ENCODE results near the gene GTPBP6. TPM values are rescaled to one million over a fixed set of nuclear protein-coding genes. Genes with fewer than 3 reads are reported as not detected.
A peak's percentile ranks its signal among the peaks of the same experiment; 100 is the strongest.

Gene GTPBP6
- total RNA-seq, 2 experiments from 2014 or later: 46.2 to 46.7 TPM

DNA sequence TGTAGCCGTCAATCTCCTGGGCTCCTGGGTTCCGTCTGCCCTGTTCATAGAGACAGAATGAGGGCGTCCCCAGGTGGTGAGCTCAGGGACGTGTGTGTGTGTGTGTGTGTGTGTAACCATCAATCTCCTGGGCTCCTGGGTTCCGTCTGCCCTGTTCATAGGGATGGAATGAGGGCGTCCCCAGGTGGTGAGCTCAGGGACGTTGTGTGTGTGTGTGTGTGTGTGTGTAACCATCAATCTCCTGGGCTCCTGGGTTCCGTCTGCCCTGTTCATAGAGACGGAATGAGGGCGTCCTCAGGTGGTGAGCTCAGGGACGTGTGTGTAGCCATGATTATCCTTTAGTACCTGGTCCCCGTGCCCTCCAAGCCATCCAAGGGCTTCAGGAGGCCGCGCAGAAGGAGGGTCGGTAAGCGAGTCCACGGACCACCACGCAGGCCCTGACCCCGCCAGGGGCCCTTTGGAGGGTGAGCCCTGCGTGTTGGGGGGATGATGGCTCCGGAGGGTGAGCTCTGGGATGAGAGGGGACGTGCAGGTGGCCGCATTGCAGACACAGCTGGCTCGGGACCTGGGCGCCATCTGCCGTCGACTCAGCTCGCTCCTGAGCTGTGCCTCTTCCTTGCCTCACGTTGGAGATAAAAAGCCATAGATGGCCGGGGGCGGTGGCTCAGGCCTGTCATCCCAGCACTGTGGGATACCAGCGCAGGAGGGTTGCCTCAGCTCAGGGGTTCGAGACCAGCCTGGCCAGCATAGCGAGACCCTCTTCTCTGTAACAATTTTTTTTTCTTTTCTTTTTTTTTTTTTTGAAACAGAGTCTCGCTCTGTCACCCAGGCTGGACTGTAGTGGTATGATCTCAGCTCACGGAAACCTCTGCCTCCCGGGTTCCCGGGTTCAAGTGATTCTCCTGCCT, 5.4 kb upstream of the GTPBP6 start:
- Mint-ChIP-seq H3K4me3 (no peak overlapping the region), H3K9me3 (no peaks in the 10 kb centered on the region), H3K27me3 (peaks cover 3% of the 10 kb centered on the region), H3K36me3 (ENCODE audit: low read depth) (no peaks in the 10 kb centered on the region), H3K4me1 (peaks cover 19% of the 10 kb centered on the region), H3K27ac (no peak overlapping the region)
- POLR2A ChIA-PET: no interaction called here
- no peak for DNase-seq
- CTCF ChIA-PET: no interaction called here

DNA sequence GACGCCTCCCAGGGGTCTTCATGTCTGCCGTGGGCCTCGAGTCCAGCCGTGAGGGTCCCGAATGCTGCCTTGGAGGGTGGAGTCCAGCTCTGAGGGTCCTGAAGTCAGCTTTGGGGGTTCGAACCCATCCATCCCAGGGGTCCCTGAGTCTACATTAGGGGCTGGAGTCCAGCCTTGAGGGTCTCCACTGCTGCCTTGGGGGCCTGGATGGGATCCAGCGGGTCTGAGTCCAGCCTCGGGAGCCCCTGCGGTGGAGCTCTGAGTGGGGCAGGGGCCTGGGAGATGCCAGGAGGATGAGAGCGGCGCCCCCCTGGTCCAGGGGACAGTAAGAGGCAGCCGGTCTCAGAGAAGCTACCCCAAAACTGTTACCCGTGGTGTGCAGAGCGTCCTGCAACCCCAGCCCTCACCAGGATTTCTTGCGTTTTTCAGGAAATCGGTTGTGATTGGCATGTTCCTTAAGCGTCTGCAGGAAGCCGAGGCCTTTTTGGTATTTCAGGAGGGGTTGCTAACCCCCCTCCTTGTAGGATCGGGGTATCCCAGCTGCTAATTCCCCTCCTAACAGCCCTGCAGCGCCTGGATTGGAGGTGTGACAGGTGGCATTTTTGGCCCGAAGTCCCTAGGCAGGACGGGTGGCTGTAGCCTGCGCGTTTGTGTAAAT, 1.7 kb upstream of the GTPBP6 start:
- H3K36me3 Mint-ChIP-seq (ENCODE audit: low read depth): no peaks in the 10 kb centered on the region
- ChIA-PET CTCF (no interaction called here), POLR2A (no interaction called here)
- H3K9me3 Mint-ChIP-seq: no peaks in the 10 kb centered on the region
- peak overlapping the region; percentile 79 for H3K4me3 Mint-ChIP-seq
- H3K4me1 Mint-ChIP-seq: peaks cover 28% of the 10 kb centered on the region
- peak overlapping the region; percentile 69 for H3K27ac Mint-ChIP-seq
- peaks cover 3% of the 10 kb centered on the region for H3K27me3 Mint-ChIP-seq
- no peak for DNase-seq

DNA sequence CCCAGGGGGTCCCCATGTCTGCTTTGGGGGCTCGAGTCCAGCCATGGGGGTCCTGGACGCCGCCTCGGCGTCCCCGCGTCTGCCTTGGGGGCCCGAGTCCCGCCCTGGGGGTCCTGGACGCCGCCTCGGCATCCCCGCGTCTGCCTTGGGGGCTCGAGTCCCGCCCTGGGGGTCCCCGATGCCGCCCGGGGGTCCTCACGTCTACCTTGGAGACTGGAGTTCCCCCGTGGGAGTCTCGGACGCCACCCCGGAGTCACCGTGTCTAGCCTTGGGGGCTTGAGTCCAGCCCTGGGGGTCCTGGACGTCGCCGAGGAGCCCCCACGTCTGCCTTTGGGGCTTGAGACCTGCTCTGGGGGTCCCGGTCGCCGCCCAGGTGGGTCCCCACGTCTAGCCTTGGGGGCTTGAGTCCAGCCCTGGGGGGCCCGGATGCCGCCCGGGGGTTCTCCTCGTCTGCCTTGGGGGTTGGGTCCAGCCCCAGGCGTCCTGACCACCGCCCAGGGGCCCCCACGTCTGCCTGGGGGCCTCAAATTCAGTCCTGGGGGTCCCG, 1.1 kb upstream of the GTPBP6 start:
- CTCF ChIA-PET: no interaction called here

DNA sequence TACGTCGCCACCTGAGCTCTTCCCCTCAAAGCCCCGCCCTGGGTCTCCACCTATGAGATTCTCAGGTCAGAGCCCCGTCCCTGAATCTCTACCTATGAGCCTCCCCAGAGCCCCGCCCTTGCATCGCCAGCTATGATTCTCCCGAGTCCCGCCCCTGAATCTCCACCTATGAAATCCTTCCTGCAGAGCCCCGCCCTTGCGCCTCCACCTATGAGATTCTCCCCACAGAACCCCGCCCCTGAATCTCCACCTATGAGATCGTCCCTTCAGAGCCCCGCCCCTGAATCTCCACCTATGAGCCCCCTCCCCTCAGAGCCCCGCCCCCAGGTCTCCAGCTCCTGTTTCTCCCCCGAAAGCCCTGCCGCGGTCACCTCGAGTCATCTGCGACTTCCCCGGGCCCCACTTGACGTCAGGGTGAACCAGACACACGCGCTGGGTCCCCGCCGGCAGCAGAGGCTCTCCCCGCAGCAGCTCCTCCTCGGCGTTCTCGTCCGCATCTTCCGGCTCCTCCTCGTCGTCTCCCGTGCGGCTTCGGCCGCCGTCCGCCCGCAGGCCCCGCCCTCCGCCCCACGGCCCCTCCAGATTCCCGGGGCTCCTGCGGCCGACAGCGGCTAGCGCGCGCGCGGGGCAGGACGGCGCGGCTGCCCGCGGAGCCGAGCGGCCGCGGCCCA, 393 bp downstream of the GTPBP6 start:
- ChIA-PET CTCF (no interaction called here), POLR2A (no interaction called here)
- Mint-ChIP-seq H3K4me3 (peak overlapping the region; percentile 86), H3K9me3 (no peaks in the 10 kb centered on the region), H3K27me3 (peaks cover 3% of the 10 kb centered on the region), H3K36me3 (ENCODE audit: low read depth) (peaks cover 10% of the 10 kb centered on the region), H3K27ac (peak overlapping the region; percentile 98), H3K4me1 (peaks cover 23% of the 10 kb centered on the region)
- DNase-seq: peak; percentile 99

More for the DNA sequence above, 1.1 kb upstream of the GTPBP6 start:
- no peaks in the 10 kb centered on the region for H3K36me3 Mint-ChIP-seq (ENCODE audit: low read depth)
- peaks cover 26% of the 10 kb centered on the region for H3K4me1 Mint-ChIP-seq
- H3K4me3 Mint-ChIP-seq: peak overlapping the region; percentile 80
- DNase-seq: peak; percentile 27
- no peaks in the 10 kb centered on the region for H3K9me3 Mint-ChIP-seq
- POLR2A ChIA-PET: no interaction called here
- H3K27me3 Mint-ChIP-seq: peaks cover 3% of the 10 kb centered on the region
- no peak overlapping the region for H3K27ac Mint-ChIP-seq

DNA sequence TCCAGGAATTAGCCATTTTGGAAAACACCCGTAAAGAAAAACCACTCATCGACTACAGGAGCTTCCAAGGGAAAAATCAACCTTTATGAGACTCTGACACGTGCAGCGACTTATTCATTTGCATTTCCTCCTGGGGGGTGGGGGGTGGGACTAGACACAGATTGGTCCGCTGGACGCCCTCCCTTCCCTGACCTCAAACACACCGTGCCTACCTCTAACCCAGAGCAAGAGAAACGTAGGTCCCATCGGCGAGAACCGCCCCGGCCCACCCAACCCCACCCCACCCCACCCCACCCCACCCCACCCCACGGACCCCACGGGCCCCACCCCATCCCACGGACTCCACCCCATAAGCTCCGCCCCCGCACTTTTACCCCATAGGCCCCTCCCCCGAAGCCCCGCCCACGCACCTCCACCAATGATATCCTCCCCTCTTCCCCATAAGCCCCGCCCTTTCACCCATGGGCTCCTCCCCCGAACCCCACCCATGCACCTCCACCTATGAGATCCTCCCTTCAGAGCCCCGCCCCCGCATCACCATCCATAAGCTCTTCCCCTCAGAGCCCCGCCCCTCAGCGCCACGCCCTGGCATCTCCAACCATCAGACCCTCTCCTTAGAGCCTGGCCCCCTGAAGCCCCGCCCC, 1.1 kb downstream of the GTPBP6 start:
- CTCF ChIA-PET: no interaction called here
- H3K27me3 Mint-ChIP-seq: peaks cover 2% of the 10 kb centered on the region
- no peak for DNase-seq
- peaks cover 12% of the 10 kb centered on the region for H3K36me3 Mint-ChIP-seq (ENCODE audit: low read depth)
- no peaks in the 10 kb centered on the region for H3K9me3 Mint-ChIP-seq
- H3K4me1 Mint-ChIP-seq: peaks cover 16% of the 10 kb centered on the region
- POLR2A ChIA-PET: no interaction called here
- H3K4me3 Mint-ChIP-seq: peak overlapping the region; percentile 86
- peak overlapping the region; percentile 98 for H3K27ac Mint-ChIP-seq

DNA sequence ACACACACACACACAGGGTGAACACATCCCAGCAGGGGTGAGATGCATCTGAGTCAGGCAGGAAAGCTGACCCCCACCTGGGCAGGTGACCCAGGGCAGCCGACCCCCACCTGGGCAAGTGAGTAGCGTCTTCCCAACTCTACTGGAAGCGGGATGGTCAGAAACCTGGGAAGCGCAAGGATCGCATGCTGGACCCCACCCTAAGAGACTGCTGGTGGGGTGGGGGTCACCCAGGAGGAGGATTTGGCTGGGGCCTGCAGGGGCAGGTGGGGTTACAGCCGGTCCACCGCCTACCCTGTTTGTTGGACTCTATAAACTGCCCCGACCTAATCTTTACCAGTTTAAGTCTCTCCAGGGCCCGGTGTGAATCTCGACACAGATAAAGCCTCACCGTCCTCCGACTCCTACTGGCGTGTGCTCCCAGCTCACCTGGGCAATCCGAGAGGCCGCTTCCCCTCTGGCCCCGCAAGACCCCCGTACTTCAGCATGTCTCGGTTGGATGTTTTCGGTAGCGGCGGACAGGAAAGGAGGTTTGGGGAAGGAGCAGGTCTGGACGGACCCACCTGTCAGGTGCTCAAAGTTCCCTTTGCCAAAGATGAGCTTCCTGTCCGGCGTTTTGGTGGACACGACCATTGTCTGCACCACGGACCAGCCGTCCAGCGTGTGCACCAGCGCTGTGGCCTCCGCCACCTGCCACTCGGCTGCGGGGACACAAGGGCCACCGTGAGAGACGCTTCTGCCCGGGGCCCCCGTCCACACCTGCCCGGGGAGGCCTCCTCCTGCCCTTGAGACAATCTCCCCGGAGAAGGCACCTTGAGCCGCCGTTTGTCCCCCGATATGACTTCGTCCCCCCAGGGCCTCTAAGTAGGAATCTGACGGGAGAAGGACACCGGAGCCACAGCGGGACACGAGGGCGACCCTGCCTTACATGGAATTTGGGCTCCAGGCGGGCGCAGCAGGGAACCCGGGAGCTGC, 2.0 kb downstream of the GTPBP6 start:
- Mint-ChIP-seq H3K9me3 (no peaks in the 10 kb centered on the region), H3K36me3 (ENCODE audit: low read depth) (peaks cover 20% of the 10 kb centered on the region), H3K4me1 (peaks cover 14% of the 10 kb centered on the region), H3K4me3 (peak overlapping the region; percentile 24), H3K27ac (peak overlapping the region; percentile 44), H3K27me3 (no peaks in the 10 kb centered on the region)
- no peak for DNase-seq
- CTCF ChIA-PET: no interaction called here
- POLR2A ChIA-PET: no interaction called here

DNA sequence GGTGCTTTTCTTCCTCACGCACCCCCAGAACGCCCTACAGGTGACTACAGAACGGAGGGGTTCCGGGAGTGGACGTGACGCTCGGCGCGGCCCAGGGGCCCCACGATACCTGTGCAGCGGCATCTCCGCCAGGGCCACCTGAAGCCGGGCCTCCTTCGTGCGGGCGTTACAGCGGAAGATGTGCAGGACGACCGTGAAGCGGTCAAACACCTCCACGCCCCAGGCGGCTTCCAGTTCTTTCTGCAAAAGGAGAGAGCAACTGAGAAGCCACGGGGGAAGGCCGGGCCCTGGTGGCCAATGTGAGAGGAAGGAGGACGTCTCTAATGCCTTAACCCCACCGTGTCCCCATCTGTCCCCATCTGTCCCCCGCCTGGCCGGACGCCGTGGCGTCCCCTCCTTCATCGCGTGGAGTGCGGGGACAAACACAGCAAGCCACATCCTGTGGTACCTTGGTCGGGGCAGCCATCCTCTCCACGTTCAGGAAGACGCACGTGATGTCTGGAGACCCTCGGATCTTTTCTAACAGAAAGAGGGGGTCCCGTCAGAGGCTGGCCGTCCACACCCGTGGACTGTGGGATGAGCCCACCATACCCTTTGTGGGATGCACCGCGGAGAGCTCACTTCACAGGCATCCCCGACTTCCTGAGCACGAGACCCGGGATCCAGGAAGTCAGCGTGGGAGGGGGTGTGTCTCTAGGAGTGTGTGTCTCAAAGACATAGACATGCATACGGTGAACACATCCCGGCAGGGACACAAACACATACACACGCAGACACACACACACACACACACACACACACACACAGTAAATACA, 3.6 kb downstream of the GTPBP6 start:
- ChIA-PET POLR2A (no interaction called here), CTCF (no interaction called here)
- Mint-ChIP-seq H3K4me3 (no peak overlapping the region), H3K4me1 (peaks cover 9% of the 10 kb centered on the region), H3K27me3 (no peaks in the 10 kb centered on the region), H3K9me3 (no peaks in the 10 kb centered on the region), H3K27ac (no peak overlapping the region), H3K36me3 (ENCODE audit: low read depth) (peaks cover 26% of the 10 kb centered on the region)
- DNase-seq: no peak

DNA sequence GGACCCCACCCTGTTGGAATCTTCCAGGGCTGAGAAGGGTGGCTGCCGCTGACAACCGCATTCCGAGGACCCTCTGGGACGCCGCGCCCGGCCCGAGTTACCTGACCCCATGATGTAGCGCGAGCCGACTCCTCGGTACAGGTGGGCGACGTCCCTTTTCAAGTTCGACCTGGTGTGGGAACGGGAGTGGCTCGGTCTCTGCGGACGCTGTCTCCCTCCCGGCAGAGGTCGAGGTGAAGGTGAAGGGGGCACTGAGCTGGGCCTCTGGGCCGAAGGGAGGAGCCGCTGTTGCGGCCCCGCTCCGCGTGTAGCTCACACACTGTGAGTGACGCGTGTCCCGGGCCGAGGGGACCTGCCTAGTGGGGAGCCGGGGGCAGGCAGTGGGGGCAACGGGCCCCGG, 4.5 kb downstream of the GTPBP6 start:
- POLR2A ChIA-PET: no interaction called here
- Mint-ChIP-seq H3K4me1 (peaks cover 9% of the 10 kb centered on the region), H3K27ac (no peak overlapping the region), H3K9me3 (no peaks in the 10 kb centered on the region), H3K36me3 (ENCODE audit: low read depth) (peaks cover 31% of the 10 kb centered on the region), H3K27me3 (no peaks in the 10 kb centered on the region), H3K4me3 (no peak overlapping the region)
- CTCF ChIA-PET: no interaction called here
- no peak for DNase-seq

DNA sequence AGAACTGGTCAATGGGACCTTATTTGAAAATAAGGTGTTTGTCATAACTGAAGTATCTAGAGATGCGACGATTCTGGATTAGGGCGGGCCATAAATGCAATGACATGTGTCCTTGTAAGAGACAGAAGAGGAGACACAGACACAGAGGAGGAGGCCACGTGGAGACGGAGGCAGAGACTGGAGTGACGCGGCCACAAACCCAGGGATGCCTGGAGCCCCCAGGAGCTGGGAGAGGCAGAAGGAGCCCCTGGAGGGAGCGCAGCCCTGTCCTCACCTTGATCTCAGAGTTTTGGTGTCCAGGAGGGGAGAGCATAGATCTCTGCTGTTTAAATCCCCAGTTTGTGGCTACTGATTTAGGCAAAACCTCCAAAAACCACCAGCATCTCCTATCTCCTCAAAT, 5.0 kb downstream of the GTPBP6 start:
- Mint-ChIP-seq H3K4me1 (peaks cover 9% of the 10 kb centered on the region), H3K9me3 (no peaks in the 10 kb centered on the region), H3K4me3 (no peak overlapping the region), H3K27me3 (no peaks in the 10 kb centered on the region), H3K36me3 (ENCODE audit: low read depth) (peaks cover 33% of the 10 kb centered on the region), H3K27ac (no peak overlapping the region)
- no peak for DNase-seq
- ChIA-PET POLR2A (no interaction called here), CTCF (no interaction called here)

DNA sequence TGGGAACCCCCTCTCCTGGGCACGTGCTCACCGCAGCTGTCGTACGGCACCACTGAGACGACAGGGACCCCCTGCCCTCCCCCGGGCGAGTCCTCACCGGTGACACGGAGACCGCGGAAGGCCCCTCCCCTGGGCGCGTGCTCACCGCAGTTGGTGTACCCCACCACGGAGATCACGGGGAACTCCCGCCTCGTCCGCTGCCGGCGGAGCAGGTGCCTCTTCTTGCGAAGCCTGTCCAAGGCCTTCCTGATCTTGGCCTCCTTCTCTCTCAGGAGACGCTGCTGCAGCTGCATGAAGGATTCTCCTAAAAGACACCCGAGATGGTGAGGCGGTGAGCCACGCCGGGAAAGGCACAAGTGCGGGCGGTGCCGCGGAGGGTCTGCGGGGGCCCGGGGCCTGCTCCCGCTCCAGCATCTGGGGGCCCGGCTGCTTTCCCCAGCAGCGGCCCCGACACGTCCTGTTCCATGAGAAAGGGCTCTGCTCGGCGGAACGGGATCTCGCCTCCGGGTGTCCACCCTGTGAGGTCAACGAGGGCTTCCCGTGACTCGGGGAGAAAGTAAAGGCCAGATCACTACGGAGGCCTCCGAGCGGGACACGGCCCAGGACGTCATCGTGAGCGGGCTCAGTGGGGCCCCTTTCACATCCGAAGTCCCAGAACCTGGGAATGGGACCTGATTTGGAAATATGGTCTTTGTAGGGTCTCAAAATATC, 5.8 kb downstream of the GTPBP6 start:
- POLR2A ChIA-PET: no interaction called here
- CTCF ChIA-PET: no interaction called here
- H3K27ac Mint-ChIP-seq: no peak overlapping the region
- no peak for DNase-seq
- H3K4me3 Mint-ChIP-seq: no peak overlapping the region
- no peaks in the 10 kb centered on the region for H3K9me3 Mint-ChIP-seq
- H3K4me1 Mint-ChIP-seq: peaks cover 6% of the 10 kb centered on the region
- peaks cover 40% of the 10 kb centered on the region for H3K36me3 Mint-ChIP-seq (ENCODE audit: low read depth)
- H3K27me3 Mint-ChIP-seq: no peaks in the 10 kb centered on the region

Measured in activated CD4-positive, alpha-beta memory T cell treated with anti-CD3 and anti-CD28 coated beads, Interleukin-2, amount 10 ng/mL, durations not matched to agents 7 days and 5 days (primary cell).